PC-3 (cell line): ENCODE measurements around the gene TNFSF18. TPM values are rescaled to one million over a fixed set of nuclear protein-coding genes. Genes with fewer than 3 reads are reported as not detected.

Experiments
- ATAC-seq: fragments of 200-7000 bp; cut with Tn5 transposase; 2 replicates; pipeline ENCODE4 v1.9.1; 2020; ENCODE audit warnings: mild to moderate bottlenecking, moderate library complexity
- BruUV-seq: library from RNA; stranded (reverse); fragments of 400-500 nt; replicated peaks from 2 replicates; lab custom pipeline; 2021; lab: Mats Ljungman, UMichigan
- CTCF ChIA-PET: fragments of 300-600 bp; sonication (Branson Sonifier 250); formaldehyde crosslinking; loops from one replicate; lab custom pipeline; 2022; ENCODE audit warnings: antibody characterized with exemption; lab: Charles Lee
- POLR2A ChIA-PET: fragments of 300-600 bp; sonication (Branson Sonifier 250); formaldehyde crosslinking; loops from one replicate; lab custom pipeline; 2022; ENCODE audit warnings: antibody characterized with exemption; ENCODE audit not compliant: unreplicated experiment; lab: Charles Lee
- DNase-seq: peaks from one replicate; pipeline ENCODE4 v3.0.0-alpha.2; 2015
- H2AFZ ChIP-seq: fragments of 300-600 bp; sonication (generic); 2 replicates; pipeline ENCODE4 v1.6.0; 2016; ENCODE audit warnings: antibody characterized with exemption, low read length
- H3F3A ChIP-seq: fragments of 300-600 bp; sonication (generic); one replicate; pipeline ENCODE4 v1.6.0; 2017; ENCODE audit warnings: antibody characterized with exemption, low read length, control low read depth, mild to moderate bottlenecking; ENCODE audit not compliant: unreplicated experiment
- H3K27ac ChIP-seq: fragments of 300-600 bp; sonication (generic); 2 replicates; pipeline ENCODE4 v1.5.1; 2016; ENCODE audit warnings: mild to moderate bottlenecking, low read length
- H3K27me3 ChIP-seq: fragments of 300-600 bp; sonication (generic); 2 replicates; pipeline ENCODE4 v1.6.1; 2016; ENCODE audit warnings: low read length, mixed read lengths
- H3K36me3 ChIP-seq: fragments of 300-600 bp; sonication (generic); 2 replicates; pipeline ENCODE4 v1.6.1; 2016; ENCODE audit warnings: low read depth, mixed run types, low read length, mixed read lengths
- H3K4me1 ChIP-seq: fragments of 300-600 bp; sonication (generic); 2 replicates; pipeline ENCODE4 v1.5.1; 2016; ENCODE audit warnings: low read length; ENCODE audit not compliant: insufficient read depth
- H3K4me2 ChIP-seq: fragments of 300-600 bp; sonication (generic); 2 replicates; pipeline ENCODE4 v1.6.0; 2016; ENCODE audit warnings: low read length
- H3K4me3 ChIP-seq: fragments of 300-600 bp; sonication (generic); 2 replicates; pipeline ENCODE4 v1.5.1; 2016; ENCODE audit warnings: mild to moderate bottlenecking, low read length, mixed read lengths
- H3K79me2 ChIP-seq: fragments of 300-600 bp; sonication (generic); 2 replicates; pipeline ENCODE4 v1.6.1; 2017; ENCODE audit warnings: low read length, mixed read lengths
- H3K9ac ChIP-seq: fragments of 300-600 bp; sonication (generic); 2 replicates; pipeline ENCODE4 v1.6.0; 2016; ENCODE audit warnings: mild to moderate bottlenecking, low read length
- H3K9me2 ChIP-seq: fragments of 300-600 bp; sonication (generic); replicated peaks from 2 replicates; pipeline ENCODE4 v1.6.1; 2016; ENCODE audit warnings: mixed run types, low read length, mixed read lengths
- H3K9me3 ChIP-seq: fragments of 300-600 bp; sonication (generic); 2 replicates; pipeline ENCODE4 v1.6.1; 2016; ENCODE audit warnings: low read length, mixed read lengths
- H4K20me1 ChIP-seq: fragments of 300-600 bp; sonication (generic); 2 replicates; pipeline ENCODE4 v1.6.1; 2016; ENCODE audit warnings: low read length, mixed read lengths
- EZH2 ChIP-seq: fragments of 300-600 bp; sonication (generic); IDR thresholded peaks from one replicate; pipeline ENCODE4 v1.6.1; 2017; ENCODE audit warnings: antibody characterized with exemption, mild to moderate bottlenecking, low read length; ENCODE audit not compliant: unreplicated experiment
- EZH2phosphoT487 ChIP-seq: fragments of 300-600 bp; sonication (generic); IDR thresholded peaks from 2 replicates; pipeline ENCODE4 v1.6.1; 2018; ENCODE audit warnings: mild to moderate bottlenecking, antibody characterized with exemption, low read length, borderline replicate concordance
- intact Hi-C: fragments of 100-400 bp; cut with micrococcal nuclease; formaldehyde crosslinking; loops from 2 replicates; pipeline ENCODE4 v1.9.0; 2023
- total RNA-seq: library from RNA; depleted of rRNA; stranded (reverse); fragments of >200 nt; gene quantifications from 2 replicates; pipeline ENCODE4 v1.2.3, GENCODE V29; 2014
- TF ChIP-seq, protein P1 (sequence below): fragments of 300-600 bp; sonication (generic); conservative IDR thresholded peaks from 2 replicates; pipeline ENCODE4 v1.5.1; 2017; ENCODE audit warnings: antibody characterized with exemption, low read depth, mild to moderate bottlenecking, low read length

The TNFSF18 gene
- total RNA-seq, 1 experiment from 2014 or later, result 0.69 TPM

DNA sequence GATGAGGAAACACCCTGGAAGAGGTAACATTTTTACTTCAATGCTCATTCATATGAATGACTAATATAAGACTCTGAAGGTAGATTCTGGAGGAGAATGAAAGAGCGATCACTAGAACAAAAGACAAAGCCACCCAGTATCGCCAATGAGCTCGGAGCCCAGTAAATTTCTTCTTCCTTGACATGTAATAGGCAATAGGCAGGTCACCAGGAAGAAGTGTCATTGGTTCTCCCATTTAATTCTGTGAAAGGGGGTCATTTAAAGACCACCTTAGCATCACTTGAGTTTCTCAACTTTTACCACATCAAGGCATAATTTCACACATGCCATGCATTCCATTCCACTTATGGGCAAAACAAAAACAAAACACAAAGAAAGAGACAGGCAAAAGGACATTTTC lies 7.9 kb downstream of the TNFSF18 start:
- no peaks in the 10 kb centered on the region for H4K20me1 ChIP-seq
- TF ChIP-seq, protein P1, sequence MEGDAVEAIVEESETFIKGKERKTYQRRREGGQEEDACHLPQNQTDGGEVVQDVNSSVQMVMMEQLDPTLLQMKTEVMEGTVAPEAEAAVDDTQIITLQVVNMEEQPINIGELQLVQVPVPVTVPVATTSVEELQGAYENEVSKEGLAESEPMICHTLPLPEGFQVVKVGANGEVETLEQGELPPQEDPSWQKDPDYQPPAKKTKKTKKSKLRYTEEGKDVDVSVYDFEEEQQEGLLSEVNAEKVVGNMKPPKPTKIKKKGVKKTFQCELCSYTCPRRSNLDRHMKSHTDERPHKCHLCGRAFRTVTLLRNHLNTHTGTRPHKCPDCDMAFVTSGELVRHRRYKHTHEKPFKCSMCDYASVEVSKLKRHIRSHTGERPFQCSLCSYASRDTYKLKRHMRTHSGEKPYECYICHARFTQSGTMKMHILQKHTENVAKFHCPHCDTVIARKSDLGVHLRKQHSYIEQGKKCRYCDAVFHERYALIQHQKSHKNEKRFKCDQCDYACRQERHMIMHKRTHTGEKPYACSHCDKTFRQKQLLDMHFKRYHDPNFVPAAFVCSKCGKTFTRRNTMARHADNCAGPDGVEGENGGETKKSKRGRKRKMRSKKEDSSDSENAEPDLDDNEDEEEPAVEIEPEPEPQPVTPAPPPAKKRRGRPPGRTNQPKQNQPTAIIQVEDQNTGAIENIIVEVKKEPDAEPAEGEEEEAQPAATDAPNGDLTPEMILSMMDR, result no peak
- TF ChIP-seq EZH2phosphoT487 (no peak), EZH2 (no peak)
- H3K9me2 ChIP-seq, result peaks cover 12% of the 10 kb centered on the region
- ATAC-seq (peak; percentile 27), DNase-seq (peak; percentile 62)
- peaks cover 23% of the 10 kb centered on the region for H3K4me1 ChIP-seq
- POLR2A ChIA-PET, result interaction anchor here (0.5 kb wide), 1 partner anchor 452 kb away, joined by 3 read pairs; no protein-coding TSS in a partner anchor
- CTCF ChIA-PET, result interaction anchor here (0.8 to 1.3 kb wide), 2 partner anchors 19 to 159 kb away, joined by 4 to 5 read pairs; no protein-coding TSS in a partner anchor
- peak overlapping the region; percentile 33 for H3K27ac ChIP-seq
- no peak overlapping the region for H3K9ac ChIP-seq
- H3K4me2 ChIP-seq, result peak overlapping the region; percentile 50
- H3K36me3 ChIP-seq, result no peaks in the 10 kb centered on the region
- no peaks in the 10 kb centered on the region for H3K79me2 ChIP-seq
- no peaks in the 10 kb centered on the region for H3K27me3 ChIP-seq
- H3K9me3 ChIP-seq, result no peaks in the 10 kb centered on the region
- BruUV-seq, result no TSS peak
- no peak overlapping the region for H2AFZ ChIP-seq
- H3F3A ChIP-seq, result peaks cover 8% of the 10 kb centered on the region
- H3K4me3 ChIP-seq, result peak overlapping the region; percentile 1; the same call in 1 of the 2 replicates
- intact Hi-C loops, result loop anchor here (1.0 to 10.0 kb wide), 5 partner anchors 66 to 362 kb away; no protein-coding TSS in a partner anchor

DNA sequence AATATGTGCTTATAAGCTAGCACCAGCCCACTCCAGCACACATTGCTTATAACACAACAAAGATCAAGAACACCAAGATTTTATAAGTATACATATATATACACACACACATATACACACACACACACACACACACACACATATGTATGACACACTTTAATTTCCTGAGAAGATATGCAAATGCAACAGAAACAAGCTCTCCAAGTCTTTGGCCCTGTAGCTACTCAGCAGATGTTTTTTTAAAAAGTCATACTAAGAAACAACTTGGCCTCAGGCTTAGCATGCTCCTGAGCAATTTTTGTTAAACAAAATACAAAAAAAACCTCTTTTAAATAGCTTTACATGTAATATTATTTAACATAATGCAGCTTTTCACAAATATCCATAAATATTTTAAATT lies 11.1 kb downstream of the TNFSF18 start:
- CTCF ChIA-PET, result interaction anchor here (0.6 kb wide), 1 partner anchor 212 kb away, joined by 3 read pairs; no protein-coding TSS in a partner anchor

More for the DNA sequence above, 11.1 kb downstream of the TNFSF18 start:
- Histone ChIP-seq H3K9me3 (no peaks in the 10 kb centered on the region), H3K9ac (no peak overlapping the region), H3K36me3 (no peaks in the 10 kb centered on the region), H4K20me1 (no peaks in the 10 kb centered on the region), H3K4me1 (peaks cover 19% of the 10 kb centered on the region), H3K79me2 (no peaks in the 10 kb centered on the region), H3K4me2 (no peak overlapping the region), H3K4me3 (no peak overlapping the region), H3K27ac (no peak overlapping the region), H3F3A (peaks cover 8% of the 10 kb centered on the region), H3K9me2 (peaks cover 8% of the 10 kb centered on the region), H2AFZ (no peak overlapping the region), H3K27me3 (no peaks in the 10 kb centered on the region)
- ATAC-seq (no peak), DNase-seq (no peak)
- POLR2A ChIA-PET, result interaction anchor here (0.6 kb wide), 1 partner anchor 21 kb away, joined by 3 read pairs; no protein-coding TSS in a partner anchor
- BruUV-seq, result no TSS peak
- intact Hi-C loops, result loop anchor here (5.0 to 10.0 kb wide), 4 partner anchors 62 to 365 kb away; no protein-coding TSS in a partner anchor
- TF ChIP-seq EZH2, result no peak
- TF ChIP-seq, protein P1, result no peak
- TF ChIP-seq EZH2phosphoT487, result no peak
